Measurements from ENCODE around the gene GZF1.
A peak's percentile ranks its signal among the peaks of the same experiment; 100 is the strongest.

Gene GZF1

GRCh38 chr20:23407781-23408464 lies 45.9 kb downstream of the GZF1 start:
- DNase-seq (ENCODE audit: low read depth in 2 of 2), result no peak

- DNase-seq (ENCODE audit: low read depth in 2 of 2), result no peak
These were observed 47.0 kb downstream of the GZF1 start for GRCh38 chr20:23408957-23409356.

DNA sequence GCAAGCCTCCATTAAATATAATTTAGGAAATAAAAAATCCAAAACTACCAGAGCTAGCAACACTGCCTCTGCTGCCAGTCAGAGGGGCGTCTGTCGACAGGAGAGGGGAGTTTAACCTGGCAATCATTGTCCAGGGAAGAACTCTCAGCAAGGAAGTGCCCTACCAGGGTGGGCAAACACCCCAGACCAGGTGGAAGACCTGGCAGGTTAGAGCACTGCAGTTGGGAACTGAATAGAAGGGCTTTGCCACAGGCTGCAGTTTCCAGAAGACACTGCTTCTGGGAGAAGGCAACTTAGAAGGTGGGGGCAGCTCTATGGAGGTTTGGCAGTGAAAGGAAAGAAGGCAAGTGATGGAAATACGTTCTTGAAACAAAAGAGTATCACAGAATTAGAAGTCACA lies 47.8 kb downstream of the GZF1 start:
- DNase-seq (ENCODE audit: low read depth in 2 of 2), result no peak

DNA sequence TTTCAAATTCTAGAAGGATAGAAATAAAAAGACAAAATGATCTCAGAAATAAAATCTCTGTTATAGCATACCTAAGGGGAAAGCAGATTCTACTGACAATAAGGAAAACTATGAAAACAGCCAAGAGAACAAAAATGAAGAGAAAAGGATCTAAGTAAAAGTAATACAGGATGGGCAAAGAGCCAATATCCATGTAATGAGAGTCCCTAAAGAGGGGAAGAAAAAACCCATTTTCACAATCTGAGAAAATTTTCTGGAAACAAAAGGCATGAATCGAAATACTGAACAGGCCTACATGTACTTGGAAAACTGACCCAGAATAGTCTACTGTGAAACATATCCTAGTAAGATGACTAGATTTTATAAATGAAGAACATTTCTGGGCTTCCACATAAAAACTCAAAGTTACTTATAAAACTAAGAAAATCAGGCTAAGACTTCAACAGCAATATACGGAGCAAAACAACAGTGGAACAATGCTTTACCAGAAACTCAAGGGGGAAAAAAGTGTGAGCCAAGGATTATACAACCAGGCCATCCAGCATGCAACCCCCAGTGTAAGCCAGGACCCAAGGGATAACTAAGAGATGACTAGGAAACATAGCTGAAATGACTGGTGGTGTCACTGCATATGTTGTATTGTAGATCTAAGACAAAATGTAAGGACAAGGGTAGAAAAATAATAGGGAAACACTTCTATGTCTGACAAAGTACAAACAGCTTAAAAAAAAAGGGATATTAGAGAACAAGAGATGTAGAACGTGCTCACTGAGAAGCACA lies 49.1 kb downstream of the GZF1 start:
- no peak for DNase-seq (ENCODE audit: low read depth in 2 of 2)

DNA sequence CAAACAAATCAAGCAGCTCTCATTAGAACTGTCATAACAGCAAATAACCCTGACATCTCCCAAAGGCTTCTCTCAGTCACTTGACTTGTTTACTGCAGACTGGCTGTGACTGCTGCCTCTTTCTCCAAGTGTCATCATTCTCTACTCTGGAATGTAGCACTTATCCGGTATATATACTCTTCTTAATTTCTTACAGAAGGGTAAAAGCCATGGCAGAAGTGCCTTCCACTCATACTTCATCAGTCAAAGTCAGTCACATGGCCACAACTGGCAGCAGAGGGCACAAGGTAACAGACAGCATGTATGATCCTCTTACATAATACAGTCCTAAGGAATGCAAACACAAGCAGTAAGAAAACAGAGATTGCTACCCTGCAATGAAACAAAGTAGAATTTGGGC lies 50.0 kb downstream of the GZF1 start:
- DNase-seq (ENCODE audit: low read depth in 2 of 2), result no peak

GRCh38 chr20:23413862-23414422 lies 52.0 kb downstream of the GZF1 start:
- no peak for DNase-seq (ENCODE audit: low read depth in 2 of 2)

GRCh38 chr20:23414526-23415188 lies 52.7 kb downstream of the GZF1 start:
- no peak for DNase-seq (ENCODE audit: low read depth in 2 of 2)

- no peak for DNase-seq (ENCODE audit: low read depth in 2 of 2)
These were observed 53.6 kb downstream of the GZF1 start for GRCh38 chr20:23415555-23415954.

DNA sequence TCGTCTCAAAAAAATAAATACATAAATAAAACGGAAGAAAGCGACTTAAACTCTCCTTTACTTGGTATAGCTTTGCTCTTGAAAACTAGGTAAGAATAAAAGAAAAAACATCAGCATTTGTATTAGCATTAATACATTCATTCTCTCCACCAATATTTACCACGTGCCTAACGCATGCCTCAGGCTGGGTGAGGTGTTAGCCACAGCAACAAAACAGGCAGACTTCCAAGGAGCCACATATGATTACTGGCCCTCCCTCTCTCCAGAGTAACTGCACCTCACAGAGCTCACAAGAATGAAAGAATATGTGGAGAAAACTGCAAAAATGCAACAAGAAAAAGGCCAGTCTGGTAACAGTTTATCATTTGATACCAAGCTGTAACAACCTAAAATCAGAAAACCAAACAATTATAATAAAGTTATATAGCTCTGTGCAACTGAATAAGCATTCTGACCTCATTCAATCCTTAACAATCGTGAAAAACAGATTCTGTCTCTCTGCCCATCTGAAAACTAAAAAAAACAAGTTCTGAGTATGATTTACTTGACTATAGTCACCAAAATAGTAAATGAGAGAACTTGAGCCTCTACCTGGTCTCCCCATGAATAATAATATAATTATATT lies 54.1 kb downstream of the GZF1 start:
- DNase-seq (ENCODE audit: low read depth in 2 of 2), result no peak

- DNase-seq (ENCODE audit: low read depth in 2 of 2), result no peak
These were observed 55.9 kb downstream of the GZF1 start for GRCh38 chr20:23417861-23418260.

DNA sequence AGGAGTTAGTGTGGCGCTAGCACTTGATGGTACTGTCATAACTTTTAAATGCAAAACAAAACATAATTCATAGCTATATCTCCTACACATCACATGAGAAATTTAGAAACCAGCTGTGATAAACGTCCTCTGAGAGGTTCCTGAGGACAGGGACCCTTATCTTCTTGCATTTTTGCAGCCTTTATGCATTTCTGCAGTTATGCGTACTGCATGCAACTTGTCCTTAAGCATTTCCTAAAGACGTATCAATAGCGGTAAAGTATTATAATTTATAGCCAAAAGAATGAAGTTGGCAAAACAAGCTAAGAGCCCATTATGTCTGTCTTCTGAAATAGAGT lies 57.6 kb downstream of the GZF1 start:
- DNase-seq (ENCODE audit: low read depth in 2 of 2), result no peak

DNA sequence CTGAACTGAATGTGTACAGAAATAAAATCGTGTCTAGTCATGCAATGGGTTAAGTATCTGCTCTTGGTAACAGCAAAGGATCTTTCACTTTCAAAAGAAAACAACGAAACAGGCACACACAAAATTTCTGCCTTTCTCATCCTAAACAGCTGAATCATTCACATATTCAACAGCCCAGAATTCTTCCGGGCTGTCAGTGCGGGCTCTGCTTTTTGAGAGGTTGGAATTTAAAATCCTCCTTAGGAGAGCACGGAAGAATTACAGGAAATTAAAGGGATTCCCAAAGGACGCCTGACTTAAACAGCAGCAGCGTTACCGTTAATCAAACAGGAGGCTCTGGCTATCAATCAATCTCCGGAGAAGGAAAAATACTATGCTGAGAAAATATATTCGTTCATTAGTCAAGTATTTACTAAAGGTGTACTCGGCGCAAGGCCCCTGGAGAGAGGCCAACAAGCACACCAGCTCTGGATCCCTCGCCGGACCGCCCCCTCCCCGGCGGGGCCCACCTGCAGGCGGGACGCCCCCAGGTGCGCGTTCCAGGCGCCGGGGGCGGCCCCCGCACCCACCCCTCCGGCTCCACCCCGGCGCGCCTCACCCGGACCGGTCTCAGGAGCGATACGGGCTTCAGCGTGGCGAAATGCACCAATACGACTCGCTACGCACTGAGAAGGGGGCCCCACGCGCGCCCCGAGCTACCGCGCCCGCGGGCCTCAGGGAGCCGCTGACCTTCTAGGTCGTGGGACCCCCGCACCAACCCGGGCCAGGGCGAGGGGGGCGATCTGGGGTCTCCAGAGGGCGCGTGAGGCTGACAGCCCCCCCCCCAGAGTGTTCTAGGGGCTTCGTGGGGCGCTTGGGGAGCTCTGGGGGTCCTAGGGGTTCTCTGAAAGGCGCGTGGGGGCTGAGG lies 58.3 kb downstream of the GZF1 start:
- peak in 1 of 2 experiments; percentile 19 for DNase-seq (ENCODE audit: low read depth in 2 of 2)

DNA sequence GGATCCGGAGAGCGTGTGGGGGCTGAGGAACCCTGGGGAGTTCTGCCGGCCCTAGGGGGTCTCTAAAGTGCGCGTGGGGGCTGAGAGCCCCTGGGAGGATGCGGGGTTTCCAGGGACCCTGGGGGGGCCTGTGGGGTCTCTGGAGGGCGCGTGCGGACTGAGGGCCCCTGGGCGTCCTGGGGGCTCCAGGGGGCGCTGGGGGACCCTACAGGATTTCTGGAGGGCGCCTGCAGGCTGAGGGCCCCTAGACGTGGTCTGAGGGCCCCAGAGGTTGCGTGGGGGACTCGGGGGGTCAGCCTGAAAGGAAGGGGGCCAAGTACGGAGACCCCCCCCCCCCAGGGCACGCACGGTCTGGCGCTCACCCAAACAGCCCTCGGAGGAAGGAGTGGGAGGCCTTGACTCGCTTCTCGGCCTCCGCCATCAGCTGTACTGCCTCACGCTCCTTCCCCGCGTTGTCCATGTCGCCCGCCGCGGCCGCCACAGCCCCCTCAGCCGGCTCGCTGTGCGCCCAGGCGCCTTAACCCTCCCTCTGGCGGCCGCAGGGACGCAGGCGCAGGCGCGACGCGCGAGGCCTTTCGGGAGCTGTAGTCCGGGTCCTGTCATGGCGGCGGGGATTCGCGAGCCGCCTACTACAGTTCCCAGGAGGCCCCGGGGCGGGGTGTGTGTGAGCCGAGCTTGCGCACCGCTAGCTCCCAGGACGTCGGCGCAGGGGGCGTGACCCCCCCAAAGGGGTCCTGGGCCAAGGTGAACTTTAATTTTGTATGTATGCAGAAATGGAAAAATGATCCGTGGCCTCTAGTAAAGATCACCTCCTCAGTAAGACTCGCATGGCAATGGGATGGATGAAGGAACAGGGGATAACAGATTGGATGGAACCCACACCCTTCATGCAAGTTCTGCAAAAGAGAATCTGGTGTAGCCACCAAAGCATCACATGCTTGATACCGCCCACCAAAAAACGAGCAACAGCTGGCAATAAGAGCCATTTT lies 59.3 kb downstream of the GZF1 start, which contains the start of gene NAPB:
Gene NAPB, minus strand, starts transcription at position 546 of the 989 bp plus-strand sequence. Its CDS starts 86 bp downstream, at position 460.
- peak; percentile 86 to 89 for DNase-seq (ENCODE audit: low read depth in 2 of 2)

Data from stimulated activated CD4-positive, alpha-beta T cell treated with anti-CD3 and anti-CD28 coated beads, Interleukin-12 subunit alpha, Interleukin-12 subunit beta, amount 100 ng/mL, for 24 hours (primary cell).